ENCODE data around the gene IL2. TPM values are rescaled to one million over a fixed set of nuclear protein-coding genes. Genes with fewer than 3 reads are reported as not detected.

Gene IL2
- total RNA-seq, 2 donors from 2014 or later, result not detected

DNA sequence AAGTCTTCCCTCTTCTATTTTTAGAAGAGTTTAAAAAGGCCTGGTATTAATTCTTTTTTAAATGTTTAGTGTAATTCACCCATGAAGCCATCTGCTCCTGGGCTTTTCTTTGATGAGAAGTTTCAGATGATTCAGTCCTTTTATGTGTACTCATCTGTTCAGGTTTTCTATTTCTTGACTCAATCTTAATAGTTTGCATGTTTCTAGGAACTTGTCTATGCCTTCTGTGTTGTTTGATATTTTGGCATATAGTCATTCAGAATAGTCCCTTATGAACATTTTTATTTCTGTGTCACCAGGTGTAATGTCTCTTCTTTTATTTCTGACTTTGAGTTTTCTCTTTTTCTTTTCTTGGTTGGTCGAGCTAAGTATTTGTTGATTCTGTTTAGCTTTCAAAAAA lies 20.2 kb upstream of the IL2 start:
- no peak for ATAC-seq
- TF ChIP-seq POLR2A (IDR thresholded peaks at IDR 0.05), result no peak
- TF ChIP-seq, protein P1, sequence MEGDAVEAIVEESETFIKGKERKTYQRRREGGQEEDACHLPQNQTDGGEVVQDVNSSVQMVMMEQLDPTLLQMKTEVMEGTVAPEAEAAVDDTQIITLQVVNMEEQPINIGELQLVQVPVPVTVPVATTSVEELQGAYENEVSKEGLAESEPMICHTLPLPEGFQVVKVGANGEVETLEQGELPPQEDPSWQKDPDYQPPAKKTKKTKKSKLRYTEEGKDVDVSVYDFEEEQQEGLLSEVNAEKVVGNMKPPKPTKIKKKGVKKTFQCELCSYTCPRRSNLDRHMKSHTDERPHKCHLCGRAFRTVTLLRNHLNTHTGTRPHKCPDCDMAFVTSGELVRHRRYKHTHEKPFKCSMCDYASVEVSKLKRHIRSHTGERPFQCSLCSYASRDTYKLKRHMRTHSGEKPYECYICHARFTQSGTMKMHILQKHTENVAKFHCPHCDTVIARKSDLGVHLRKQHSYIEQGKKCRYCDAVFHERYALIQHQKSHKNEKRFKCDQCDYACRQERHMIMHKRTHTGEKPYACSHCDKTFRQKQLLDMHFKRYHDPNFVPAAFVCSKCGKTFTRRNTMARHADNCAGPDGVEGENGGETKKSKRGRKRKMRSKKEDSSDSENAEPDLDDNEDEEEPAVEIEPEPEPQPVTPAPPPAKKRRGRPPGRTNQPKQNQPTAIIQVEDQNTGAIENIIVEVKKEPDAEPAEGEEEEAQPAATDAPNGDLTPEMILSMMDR (IDR thresholded peaks at IDR 0.05), result no peak

GRCh38 chr4:122476126-122476525 lies 19.6 kb upstream of the IL2 start:
- H3K27ac ChIP-seq, result no peak overlapping the region
- WGBS, 2 donors, result 38 to 40% methylated on average over 1 of the region's 1 CpG
- H3K27me3 ChIP-seq, result no peaks in the 10 kb centered on the region

More for the DNA sequence above, 20.2 kb upstream of the IL2 start:
- Histone ChIP-seq H3K27me3 (no peaks in the 10 kb centered on the region), H3K4me3 (no peak overlapping the region), H3K4me1 (no peaks in the 10 kb centered on the region), H3K27ac (no peak overlapping the region), H3K36me3 (replicated peaks in 1 of 2; ENCODE audit: insufficient read depth in 1 of 2, low read depth in 2 of 2) (no peaks in the 10 kb centered on the region), H3K9me3 (no peaks in the 10 kb centered on the region)
- intact Hi-C loops (cut with DNase I), result no loop called here
- WGBS, 2 donors, result 50 to 67% methylated on average over 1 of the region's 1 CpG
- DNase-seq, result no peak

GRCh38 chr4:122475233-122475632 lies 18.7 kb upstream of the IL2 start:
- intact Hi-C loops (cut with DNase I), result no loop called here
- H3K4me1 ChIP-seq, result no peaks in the 10 kb centered on the region
- no peaks in the 10 kb centered on the region for H3K36me3 ChIP-seq (replicated peaks in 1 of 2; ENCODE audit: insufficient read depth in 1 of 2, low read depth in 2 of 2)
- TF ChIP-seq, protein P1 (IDR thresholded peaks at IDR 0.05), result no peak
- TF ChIP-seq POLR2A (IDR thresholded peaks at IDR 0.05), result no peak
- no peak overlapping the region for H3K4me3 ChIP-seq
- H3K27me3 ChIP-seq, result no peaks in the 10 kb centered on the region
- no peak for DNase-seq
- ATAC-seq, result no peak
- 60 to 71% methylated on average over 3 of the region's 3 CpGs for WGBS, 2 donors
- H3K27ac ChIP-seq, result no peak overlapping the region
- no peaks in the 10 kb centered on the region for H3K9me3 ChIP-seq

More at GRCh38 chr4:122476126-122476525, 19.6 kb upstream of the IL2 start:
- TF ChIP-seq POLR2A (IDR thresholded peaks at IDR 0.05), result no peak
- TF ChIP-seq, protein P1 (IDR thresholded peaks at IDR 0.05), result no peak
- no peak for ATAC-seq
- H3K36me3 ChIP-seq (replicated peaks in 1 of 2; ENCODE audit: insufficient read depth in 1 of 2, low read depth in 2 of 2), result no peaks in the 10 kb centered on the region
- intact Hi-C loops (cut with DNase I), result no loop called here
- H3K9me3 ChIP-seq, result no peaks in the 10 kb centered on the region
- no peak for DNase-seq
- H3K4me3 ChIP-seq, result no peak overlapping the region
- H3K4me1 ChIP-seq, result no peaks in the 10 kb centered on the region

DNA sequence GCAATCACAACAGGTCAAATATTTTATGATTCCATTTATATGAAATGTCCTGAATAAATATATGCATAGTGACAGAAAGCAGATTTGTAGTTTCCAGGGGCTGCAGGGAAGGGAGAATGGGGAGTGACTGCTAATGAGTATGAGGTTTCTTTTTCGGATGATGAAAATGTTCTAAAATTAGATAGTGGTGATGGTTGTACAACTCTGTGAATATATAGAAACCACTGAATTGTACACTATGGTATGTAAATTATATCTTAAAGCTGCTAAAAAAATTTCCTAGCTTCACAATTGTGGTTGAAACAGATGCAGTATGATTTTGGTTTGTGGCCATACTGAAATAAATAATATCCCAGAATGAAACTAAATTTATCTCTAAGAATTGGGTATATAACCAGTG lies 12.9 kb upstream of the IL2 start:
- intact Hi-C loops (cut with DNase I), result no loop called here
- no peak for TF ChIP-seq POLR2A (IDR thresholded peaks at IDR 0.05)
- TF ChIP-seq, protein P1 (IDR thresholded peaks at IDR 0.05), result no peak
- Histone ChIP-seq H3K27me3 (no peaks in the 10 kb centered on the region), H3K9me3 (no peaks in the 10 kb centered on the region), H3K36me3 (replicated peaks in 1 of 2; ENCODE audit: insufficient read depth in 1 of 2, low read depth in 2 of 2) (no peaks in the 10 kb centered on the region), H3K27ac (no peak overlapping the region), H3K4me3 (no peak overlapping the region), H3K4me1 (no peaks in the 10 kb centered on the region)
- DNase-seq (no peak), ATAC-seq (no peak)
- WGBS, 2 donors, result 65 to 79% methylated on average over 1 of the region's 1 CpG

DNA sequence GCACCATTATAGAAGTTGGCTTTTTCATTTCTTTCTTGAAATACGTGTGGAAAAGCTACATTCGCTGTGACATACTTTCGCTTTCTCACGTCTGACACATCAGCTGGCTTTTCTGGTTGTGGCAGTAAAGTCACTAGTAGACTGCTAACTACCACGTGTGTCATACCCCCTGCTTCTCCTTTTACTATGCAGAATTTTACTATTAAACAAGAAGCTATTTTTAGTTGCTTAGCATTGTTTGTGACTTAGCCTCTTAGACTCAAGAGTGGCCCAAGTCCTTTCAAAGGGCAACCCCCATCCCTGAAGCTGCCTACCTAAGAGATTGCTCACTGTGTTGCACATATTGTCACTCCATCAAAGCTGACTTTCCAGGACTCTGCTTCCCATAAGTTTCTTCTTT lies 2.1 kb upstream of the IL2 start:
- Histone ChIP-seq H3K4me3 (no peak overlapping the region), H3K4me1 (no peaks in the 10 kb centered on the region), H3K27me3 (no peaks in the 10 kb centered on the region), H3K36me3 (replicated peaks in 1 of 2; ENCODE audit: insufficient read depth in 1 of 2, low read depth in 2 of 2) (no peaks in the 10 kb centered on the region), H3K27ac (no peak overlapping the region), H3K9me3 (no peaks in the 10 kb centered on the region)
- DNase-seq, result no peak
- no peak for ATAC-seq
- TF ChIP-seq, protein P1 (IDR thresholded peaks at IDR 0.05), result no peak
- no peak for TF ChIP-seq POLR2A (IDR thresholded peaks at IDR 0.05)
- WGBS, 2 donors, result 28 to 41% methylated on average over 5 of the region's 5 CpGs
- intact Hi-C loops (cut with DNase I), result no loop called here

All from body of pancreas (tissue), 4 donors.